ENCODE results near the gene SKI. TPM values are rescaled to one million over a fixed set of nuclear protein-coding genes. Genes with fewer than 3 reads are reported as not detected.

The SKI gene
- total and polyA plus RNA-seq, 2 of the 8 experiments (the other 6 are each of a cell fraction or from before 2014, with no cell fraction given) = 8.3 to 87.6 TPM

GRCh38 chr1:2344744-2345296 lies 116.7 kb downstream of the SKI start (continued):
- TF ChIP-seq SRF (IDR thresholded peaks at IDR 0.05; ENCODE audit: low read depth, low read length) = no peak
- no peak for TF ChIP-seq YY1 (IDR thresholded peaks at IDR 0.05; ENCODE audit: low read depth, low read length)
- TF ChIP-seq EGR1 (IDR thresholded peaks at IDR 0.05; ENCODE audit: borderline replicate concordance, low read depth, low read length) = no peak
- no peak for TF ChIP-seq CTBP2 (IDR thresholded peaks at IDR 0.05; ENCODE audit: borderline replicate concordance, insufficient read depth, insufficient read length, low read length)
- no peak for TF ChIP-seq SP2 (IDR thresholded peaks at IDR 0.05; ENCODE audit: low read length)

All from H1 (cell line).